Measurements from ENCODE around the gene DUSP1. TPM values are rescaled to one million over a fixed set of nuclear protein-coding genes. Genes with fewer than 3 reads are reported as not detected.

Gene DUSP1
- polyA plus RNA-seq, 1 donor from 2014 or later = 48.3 TPM

DNA sequence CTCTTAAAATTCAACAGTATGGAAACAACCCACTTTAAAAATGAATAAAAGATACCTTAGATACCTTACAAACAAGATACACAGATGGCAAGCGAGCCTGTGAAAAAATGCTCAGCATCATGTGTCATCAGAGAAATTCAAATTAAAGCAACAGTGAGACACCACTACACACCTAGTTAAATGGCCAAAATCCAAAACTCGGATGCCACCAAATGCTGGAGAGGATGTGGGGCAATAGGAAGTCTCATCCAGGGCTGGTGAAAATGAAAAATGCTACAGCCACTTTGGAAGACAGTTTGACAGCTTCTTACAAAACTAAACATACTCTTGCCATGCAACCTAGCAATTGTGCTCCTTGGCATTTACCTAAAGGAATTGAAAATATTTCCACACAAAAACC lies 17.9 kb downstream of the DUSP1 start (continued):
- no peak for TF ChIP-seq EZH2 (IDR thresholded peaks at IDR 0.05; ENCODE audit: borderline replicate concordance, insufficient read depth, low read length, poor library complexity, severe bottlenecking)
- no peak for TF ChIP-seq SMC3 (conservative IDR thresholded peaks at IDR 0.05; ENCODE audit: poor library complexity)
- no peak for TF ChIP-seq RAD21 (conservative IDR thresholded peaks at IDR 0.05)
- no peak for TF ChIP-seq POLR2AphosphoS5 (IDR thresholded peaks at IDR 0.05)
- TF ChIP-seq MXI1 (conservative IDR thresholded peaks at IDR 0.05; ENCODE audit: poor library complexity, severe bottlenecking) = no peak

GRCh38 chr5:172751761-172752510 lies 19.1 kb downstream of the DUSP1 start:
- Histone ChIP-seq H3K36me3 (ENCODE audit: insufficient read depth, low read length) (no peaks in the 10 kb centered on the region), H3F3A (ENCODE audit: insufficient read depth, low read length, poor library complexity, severe bottlenecking) (no peaks in the 10 kb centered on the region), H3K27ac (ENCODE audit: low read length) (no peak overlapping the region), H3K27me3 (ENCODE audit: insufficient read depth, low read depth, low read length) (no peaks in the 10 kb centered on the region), H3K4me3 (ENCODE audit: low read length) (no peak overlapping the region), H3K4me2 (ENCODE audit: low read length) (no peak overlapping the region), H4K20me1 (ENCODE audit: insufficient read depth) (no peaks in the 10 kb centered on the region), H3K9me2 (ENCODE audit: insufficient read depth, low read length) (no peaks in the 10 kb centered on the region), H3K9ac (ENCODE audit: low read length) (no peak overlapping the region), H3K9me3 (ENCODE audit: low read length) (no peaks in the 10 kb centered on the region), H2AFZ (ENCODE audit: low read depth, low read length) (no peak overlapping the region), H3K79me2 (replicated peaks; ENCODE audit: insufficient read depth, low read length) (no peaks in the 10 kb centered on the region)
- TF ChIP-seq TAF1 (IDR thresholded peaks at IDR 0.05; ENCODE audit: low read depth) (no peak), MXI1 (conservative IDR thresholded peaks at IDR 0.05; ENCODE audit: poor library complexity, severe bottlenecking) (no peak), EZH2 (IDR thresholded peaks at IDR 0.05; ENCODE audit: borderline replicate concordance, insufficient read depth, low read length, poor library complexity, severe bottlenecking) (no peak), POLR2AphosphoS5 (IDR thresholded peaks at IDR 0.05) (no peak), RAD21 (conservative IDR thresholded peaks at IDR 0.05) (no peak), SMC3 (conservative IDR thresholded peaks at IDR 0.05; ENCODE audit: poor library complexity) (no peak), EP300 (conservative IDR thresholded peaks at IDR 0.05; ENCODE audit: poor library complexity, severe bottlenecking) (no peak)
- TF ChIP-seq, protein P1, sequence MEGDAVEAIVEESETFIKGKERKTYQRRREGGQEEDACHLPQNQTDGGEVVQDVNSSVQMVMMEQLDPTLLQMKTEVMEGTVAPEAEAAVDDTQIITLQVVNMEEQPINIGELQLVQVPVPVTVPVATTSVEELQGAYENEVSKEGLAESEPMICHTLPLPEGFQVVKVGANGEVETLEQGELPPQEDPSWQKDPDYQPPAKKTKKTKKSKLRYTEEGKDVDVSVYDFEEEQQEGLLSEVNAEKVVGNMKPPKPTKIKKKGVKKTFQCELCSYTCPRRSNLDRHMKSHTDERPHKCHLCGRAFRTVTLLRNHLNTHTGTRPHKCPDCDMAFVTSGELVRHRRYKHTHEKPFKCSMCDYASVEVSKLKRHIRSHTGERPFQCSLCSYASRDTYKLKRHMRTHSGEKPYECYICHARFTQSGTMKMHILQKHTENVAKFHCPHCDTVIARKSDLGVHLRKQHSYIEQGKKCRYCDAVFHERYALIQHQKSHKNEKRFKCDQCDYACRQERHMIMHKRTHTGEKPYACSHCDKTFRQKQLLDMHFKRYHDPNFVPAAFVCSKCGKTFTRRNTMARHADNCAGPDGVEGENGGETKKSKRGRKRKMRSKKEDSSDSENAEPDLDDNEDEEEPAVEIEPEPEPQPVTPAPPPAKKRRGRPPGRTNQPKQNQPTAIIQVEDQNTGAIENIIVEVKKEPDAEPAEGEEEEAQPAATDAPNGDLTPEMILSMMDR (IDR thresholded peaks at IDR 0.05; ENCODE audit: poor library complexity, severe bottlenecking) = no peak
- TF ChIP-seq, protein P2, sequence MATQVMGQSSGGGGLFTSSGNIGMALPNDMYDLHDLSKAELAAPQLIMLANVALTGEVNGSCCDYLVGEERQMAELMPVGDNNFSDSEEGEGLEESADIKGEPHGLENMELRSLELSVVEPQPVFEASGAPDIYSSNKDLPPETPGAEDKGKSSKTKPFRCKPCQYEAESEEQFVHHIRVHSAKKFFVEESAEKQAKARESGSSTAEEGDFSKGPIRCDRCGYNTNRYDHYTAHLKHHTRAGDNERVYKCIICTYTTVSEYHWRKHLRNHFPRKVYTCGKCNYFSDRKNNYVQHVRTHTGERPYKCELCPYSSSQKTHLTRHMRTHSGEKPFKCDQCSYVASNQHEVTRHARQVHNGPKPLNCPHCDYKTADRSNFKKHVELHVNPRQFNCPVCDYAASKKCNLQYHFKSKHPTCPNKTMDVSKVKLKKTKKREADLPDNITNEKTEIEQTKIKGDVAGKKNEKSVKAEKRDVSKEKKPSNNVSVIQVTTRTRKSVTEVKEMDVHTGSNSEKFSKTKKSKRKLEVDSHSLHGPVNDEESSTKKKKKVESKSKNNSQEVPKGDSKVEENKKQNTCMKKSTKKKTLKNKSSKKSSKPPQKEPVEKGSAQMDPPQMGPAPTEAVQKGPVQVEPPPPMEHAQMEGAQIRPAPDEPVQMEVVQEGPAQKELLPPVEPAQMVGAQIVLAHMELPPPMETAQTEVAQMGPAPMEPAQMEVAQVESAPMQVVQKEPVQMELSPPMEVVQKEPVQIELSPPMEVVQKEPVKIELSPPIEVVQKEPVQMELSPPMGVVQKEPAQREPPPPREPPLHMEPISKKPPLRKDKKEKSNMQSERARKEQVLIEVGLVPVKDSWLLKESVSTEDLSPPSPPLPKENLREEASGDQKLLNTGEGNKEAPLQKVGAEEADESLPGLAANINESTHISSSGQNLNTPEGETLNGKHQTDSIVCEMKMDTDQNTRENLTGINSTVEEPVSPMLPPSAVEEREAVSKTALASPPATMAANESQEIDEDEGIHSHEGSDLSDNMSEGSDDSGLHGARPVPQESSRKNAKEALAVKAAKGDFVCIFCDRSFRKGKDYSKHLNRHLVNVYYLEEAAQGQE (IDR thresholded peaks at IDR 0.05; ENCODE audit: borderline replicate concordance) = no peak

All from neural cell (in vitro differentiated cells).